Lower leg skin (tissue), 4 donors: ENCODE results near the gene SLC5A10. TPM values are rescaled to one million over a fixed set of nuclear protein-coding genes. Genes with fewer than 3 reads are reported as not detected.
"Not testable (repeated sequence)": the region's sequence is repeated elsewhere in the genome, so short reads cannot be mapped to it uniquely, and the experiment has no call there.

Source experiments
- DNase-seq, 2 donors: peaks; one replicate each; pipeline ENCODE4 v3.0.0-alpha.2; 2019; ENCODE audit warnings: low spot score in 2 of 2
- H3K4me3 ChIP-seq: fragments of 200-600 bp; sonication (generic); 2 replicates; pipeline ENCODE4 v1.5.1; 2017; ENCODE audit warnings: mild to moderate bottlenecking, low read depth; ENCODE audit not compliant: poor library complexity, severe bottlenecking
- CTCF ChIP-seq, 3 donors: fragments of 450-650 bp; IDR thresholded peaks; one replicate each; pipeline ENCODE4 v1.5.1; 2016; ENCODE audit warnings: antibody characterized with exemption in 3 of 3, mild to moderate bottlenecking in 3 of 3, moderate library complexity in 2 of 3
- POLR2A ChIP-seq, 2 donors: fragments of 450-650 bp; IDR thresholded peaks; one replicate each; pipeline ENCODE4 v1.6.1; 2016 to 2017; ENCODE audit warnings: antibody characterized with exemption in 2 of 2, mild to moderate bottlenecking in 1 of 2, moderate library complexity in 1 of 2
- WGBS, 2 donors: methylation state at CpG; one replicate each; pipeline ENCODE4 v1.1.5; 2018; 5-methylcytosine and 5-hydroxymethylcytosine counted together
- intact Hi-C: fragments of 100-400 bp; cut with DNase I; formaldehyde crosslinking; loops from one replicate; pipeline ENCODE4 v1.15.0; 2023; ENCODE audit warnings: low total_unique reads
- total RNA-seq, 4 donors: library from RNA; depleted of rRNA; stranded (reverse); fragments of >200 nt; gene quantifications; one replicate each; pipeline ENCODE4 v1.1.0, GENCODE V29; 2016

SLC5A10 gene
- total RNA-seq, 4 donors from 2014 or later: 0.32 to 1.4 (median 1.1) TPM

- WGBS, 2 donors: 70 to 76% methylated on average over 4 of the region's 4 CpGs
Measured at GRCh38 chr17:18921912-18922451, 30.0 kb upstream of the SLC5A10 start.

GRCh38 chr17:18922596-18922995 lies 29.4 kb upstream of the SLC5A10 start:
- WGBS, 2 donors: 96 to 97% methylated on average over 7 of the region's 7 CpGs
- DNase-seq, intact Hi-C loops, H3K4me3 ChIP-seq: not testable (repeated sequence)

More at GRCh38 chr17:18921912-18922451, 30.0 kb upstream of the SLC5A10 start:
- no peak overlapping the region for H3K4me3 ChIP-seq
- no peak for TF ChIP-seq POLR2A (IDR thresholded peaks at IDR 0.05)
- TF ChIP-seq CTCF (IDR thresholded peaks at IDR 0.05): no peak
- intact Hi-C loops: no loop called here
- DNase-seq: no peak

GRCh38 chr17:18925187-18925586 lies 26.8 kb upstream of the SLC5A10 start:
- no peak for DNase-seq
- intact Hi-C loops: no loop called here
- H3K4me3 ChIP-seq: no peak overlapping the region
- WGBS, 2 donors: 92 to 97% methylated on average over 1 of the region's 1 CpG
- TF ChIP-seq POLR2A (IDR thresholded peaks at IDR 0.05) (no peak), CTCF (IDR thresholded peaks at IDR 0.05) (no peak)

GRCh38 chr17:18928628-18929125 lies 23.3 kb upstream of the SLC5A10 start:
- intact Hi-C loops: no loop called here
- TF ChIP-seq CTCF (IDR thresholded peaks at IDR 0.05): no peak
- no peak for TF ChIP-seq POLR2A (IDR thresholded peaks at IDR 0.05)
- H3K4me3 ChIP-seq: no peak overlapping the region
- no peak for DNase-seq
- 90 to 95% methylated on average over 9 of the region's 9 CpGs for WGBS, 2 donors

- WGBS, 2 donors: 63 to 74% methylated on average over 5 of the region's 5 CpGs
- DNase-seq: no peak
- intact Hi-C loops: no loop called here
- H3K4me3 ChIP-seq: no peak overlapping the region
- no peak for TF ChIP-seq POLR2A (IDR thresholded peaks at IDR 0.05)
- no peak for TF ChIP-seq CTCF (IDR thresholded peaks at IDR 0.05)
Measured at GRCh38 chr17:18932360-18933055, 19.5 kb upstream of the SLC5A10 start.

GRCh38 chr17:18933102-18934058 lies 18.6 kb upstream of the SLC5A10 start:
- intact Hi-C loops: no loop called here

More at GRCh38 chr17:18933102-18934058, 18.6 kb upstream of the SLC5A10 start:
- no peak overlapping the region for H3K4me3 ChIP-seq
- TF ChIP-seq POLR2A (IDR thresholded peaks at IDR 0.05) (no peak), CTCF (IDR thresholded peaks at IDR 0.05) (no peak)
- DNase-seq: no peak
- 64 to 66% methylated on average over 14 of the region's 14 CpGs for WGBS, 2 donors
